Sigmoid colon (tissue), 7 donors: Measurements from ENCODE around the gene MROH7. TPM values are rescaled to one million over a fixed set of nuclear protein-coding genes. Genes with fewer than 3 reads are reported as not detected.

Experiments used
- DNase-seq: peaks from one replicate; pipeline ENCODE4 v3.0.0-alpha.2; 2019
- H3K27ac ChIP-seq, 4 donors: fragments of 200-600 bp; sonication (generic); one replicate each; pipeline ENCODE4 v1.5.1; 2016 to 2019; ENCODE audit warnings: mild to moderate bottlenecking in 1 of 4
- H3K27me3 ChIP-seq, 3 donors: fragments of 200-600 bp; sonication (generic); one replicate each; pipeline ENCODE4 v1.5.1; 2019; ENCODE audit warnings: mild to moderate bottlenecking in 1 of 3
- H3K36me3 ChIP-seq, 4 donors: fragments of 200-600 bp; sonication (generic); one replicate each; pipeline ENCODE4 v1.5.1; 2016 to 2019
- H3K4me1 ChIP-seq, 4 donors: fragments of 200-600 bp; sonication (generic); one replicate each; pipeline ENCODE4 v1.5.1; 2017 to 2019
- H3K4me3 ChIP-seq, 4 donors: fragments of 200-600 bp; sonication (generic); one replicate each; pipeline ENCODE4 v1.5.1; 2017 to 2019; ENCODE audit warnings: mild to moderate bottlenecking in 2 of 4, moderate library complexity in 1 of 4
- H3K9me3 ChIP-seq, 4 donors: fragments of 200-600 bp in 3 of 4; sonication (generic) in 3 of 4; one replicate each; pipeline versions ENCODE4 v1.5.1 to v1.6.1; 2013 to 2019
- CTCF ChIP-seq, 4 experiments: fragments of 450-650 bp in 3 of 4; fragments of 200-600 bp in 1 of 4; IDR thresholded peaks; one replicate each; pipeline ENCODE4 v1.5.1; 2016 to 2019; ENCODE audit warnings: antibody characterized with exemption in 4 of 4, mild to moderate bottlenecking in 3 of 4, moderate library complexity in 2 of 4
- EP300 ChIP-seq, 4 donors: sonication (generic); formaldehyde crosslinking; IDR thresholded peaks; one replicate each; pipeline ENCODE4 v1.6.1; 2017; ENCODE audit warnings: antibody characterized with exemption in 4 of 4
- POLR2A ChIP-seq, 2 donors: fragments of 450-650 bp; IDR thresholded peaks; one replicate each; pipeline ENCODE4 v1.6.1; 2016; ENCODE audit warnings: antibody characterized with exemption in 2 of 2, mild to moderate bottlenecking in 2 of 2, moderate library complexity in 2 of 2
- POLR2AphosphoS5 ChIP-seq, 4 donors: sonication (generic); formaldehyde crosslinking; IDR thresholded peaks; one replicate each; pipeline ENCODE4 v1.6.1; 2017; ENCODE audit warnings: antibody characterized with exemption in 4 of 4
- WGBS, 2 donors: extraction: QIAGEN DNeasy Blood & Tissue Kit; methylation state at CpG; one replicate each; pipeline ENCODE4 v1.1.7; 2013; 5-methylcytosine and 5-hydroxymethylcytosine counted together
- intact Hi-C: fragments of 100-400 bp; cut with DNase I; formaldehyde crosslinking; loops from one replicate; pipeline ENCODE4 v1.15.1; 2023
- polyA plus RNA-seq, 3 donors: library from polyadenylated mRNA; stranded (reverse); fragments of 200-250 nt; gene quantifications; one replicate each; pipeline ENCODE4 v1.2.3, GENCODE V29; 2013
- total RNA-seq, 4 donors: library from RNA; depleted of rRNA; stranded (reverse); fragments of >200 nt; gene quantifications; one replicate each; pipeline ENCODE4 v1.1.0, GENCODE V29; 2016
- donor health status: healthy with polysubstance abuse.
- donor health status: Bipolar disorder and iron deficiency.
- donor health status: healthy.

The MROH7 gene
- total and polyA plus RNA-seq, 7 donors: 0.69 to 23.0 (median 11.2) TPM

GRCh38 chr1:54742282-54742681 lies 100.7 kb downstream of the MROH7 start:
- 68 to 75% methylated on average over 4 of the region's 4 CpGs for WGBS, 2 donors
- Histone ChIP-seq H3K9me3 (no peaks in the 10 kb centered on the region), H3K27ac (no peak overlapping the region), H3K36me3 (peaks cover 12 to 67% (median 43%) of the 10 kb centered on the region in 4 donors), H3K27me3 (no peaks in the 10 kb centered on the region), H3K4me1 (no peaks in the 10 kb centered on the region), H3K4me3 (no peak overlapping the region)
- intact Hi-C loops: no loop called here
- no peak for DNase-seq
- no peak for TF ChIP-seq EP300 (IDR thresholded peaks at IDR 0.05)
- no peak for TF ChIP-seq CTCF (IDR thresholded peaks at IDR 0.05)
- TF ChIP-seq POLR2AphosphoS5 (IDR thresholded peaks at IDR 0.05): no peak
- TF ChIP-seq POLR2A (IDR thresholded peaks at IDR 0.05): no peak

- no peak for TF ChIP-seq POLR2A (IDR thresholded peaks at IDR 0.05)
- no peak for TF ChIP-seq POLR2AphosphoS5 (IDR thresholded peaks at IDR 0.05)
- TF ChIP-seq CTCF (IDR thresholded peaks at IDR 0.05): no peak
- TF ChIP-seq EP300 (IDR thresholded peaks at IDR 0.05): no peak
- WGBS, 2 donors: 85 to 87% methylated on average over 12 of the region's 12 CpGs
- Histone ChIP-seq H3K4me3 (no peak overlapping the region), H3K27me3 (no peaks in the 10 kb centered on the region), H3K9me3 (no peaks in the 10 kb centered on the region), H3K27ac (no peak overlapping the region), H3K36me3 (peaks cover 12 to 54% (median 32%) of the 10 kb centered on the region in 4 donors), H3K4me1 (no peaks in the 10 kb centered on the region)
- intact Hi-C loops: no loop called here
- DNase-seq: no peak
Measured at GRCh38 chr1:54743416-54744226, 102.0 kb downstream of the MROH7 start.

GRCh38 chr1:54744696-54745095 lies 103.1 kb downstream of the MROH7 start:
- no peaks in the 10 kb centered on the region for H3K9me3 ChIP-seq
- no peak for DNase-seq
- H3K4me1 ChIP-seq: no peaks in the 10 kb centered on the region
- TF ChIP-seq EP300 (IDR thresholded peaks at IDR 0.05) (no peak), POLR2A (IDR thresholded peaks at IDR 0.05) (no peak), POLR2AphosphoS5 (IDR thresholded peaks at IDR 0.05) (no peak), CTCF (IDR thresholded peaks at IDR 0.05) (no peak)
- no peak overlapping the region for H3K27ac ChIP-seq
- 92 to 94% methylated on average over 3 of the region's 3 CpGs for WGBS, 2 donors
- H3K27me3 ChIP-seq: no peaks in the 10 kb centered on the region
- no peak overlapping the region for H3K4me3 ChIP-seq
- peaks cover under 1 to 43% (median 22%) of the 10 kb centered on the region in 4 donors for H3K36me3 ChIP-seq
- intact Hi-C loops: no loop called here

GRCh38 chr1:54745274-54745673 lies 103.7 kb downstream of the MROH7 start:
- H3K4me1 ChIP-seq: no peaks in the 10 kb centered on the region
- intact Hi-C loops: no loop called here
- H3K27ac ChIP-seq: no peak overlapping the region
- no peaks in the 10 kb centered on the region for H3K27me3 ChIP-seq
- H3K9me3 ChIP-seq: no peaks in the 10 kb centered on the region
- no peak for TF ChIP-seq POLR2A (IDR thresholded peaks at IDR 0.05)
- TF ChIP-seq CTCF (IDR thresholded peaks at IDR 0.05): no peak
- no peak for TF ChIP-seq EP300 (IDR thresholded peaks at IDR 0.05)
- no peak for TF ChIP-seq POLR2AphosphoS5 (IDR thresholded peaks at IDR 0.05)
- no peak for DNase-seq
- WGBS, 2 donors: 84 to 90% methylated on average over 6 of the region's 6 CpGs
- no peak overlapping the region for H3K4me3 ChIP-seq
- peaks cover 0 to 37% (median 18%) of the 10 kb centered on the region in 4 donors for H3K36me3 ChIP-seq
